IMR-90 (cell line): Measurements from ENCODE around the gene GPSM3. TPM values are rescaled to one million over a fixed set of nuclear protein-coding genes. Genes with fewer than 3 reads are reported as not detected.

Source experiments
- ATAC-seq: fragments of 200-7000 bp; cut with Tn5 transposase; 2 replicates; pipeline ENCODE4 v1.9.1; 2020; ENCODE audit warnings: low read depth, mild to moderate bottlenecking, moderate library complexity
- BruUV-seq: library from RNA; stranded (reverse); fragments of 400-500 nt; replicated peaks from 2 replicates; lab custom pipeline; 2021; lab: Mats Ljungman, UMichigan
- CTCF ChIA-PET: fragments of 300-600 bp; formaldehyde crosslinking; extraction: SDS; loops from one replicate; lab custom pipeline; 2021; ENCODE audit warnings: antibody characterized with exemption; lab: Yijun Ruan, JAX
- POLR2A ChIA-PET: fragments of 300-600 bp; sonication (Branson Sonifier 250); formaldehyde crosslinking; loops from one replicate; lab custom pipeline; 2022; ENCODE audit warnings: antibody characterized with exemption; ENCODE audit not compliant: unreplicated experiment; lab: Charles Lee
- DNase-seq: peaks from one replicate; pipeline ENCODE4 v3.0.0; 2013
- H2AFZ ChIP-seq: replicated peaks from 2 replicates; pipeline ENCODE3; 2013; ENCODE audit warnings: low read length, mild to moderate bottlenecking; ENCODE audit not compliant: poor library complexity
- H2AK5ac ChIP-seq: 2 replicates; pipeline ENCODE4 v1.6.1; 2013; ENCODE audit warnings: low read depth, low read length, inconsistent platforms
- H2AK9ac ChIP-seq: replicated peaks from 2 replicates; pipeline ENCODE3; 2013; ENCODE audit warnings: mild to moderate bottlenecking, low read depth, low read length, moderate library complexity; ENCODE audit not compliant: poor library complexity
- H2BK120ac ChIP-seq: 2 replicates; pipeline ENCODE4 v1.6.1; 2013; ENCODE audit warnings: low read depth, low read length, inconsistent platforms
- H2BK15ac ChIP-seq: 3 replicates; pipeline ENCODE4 v1.6.1; 2013; ENCODE audit warnings: low read depth, low read length, inconsistent platforms
- H2BK20ac ChIP-seq: 2 replicates; pipeline ENCODE4 v1.6.1; 2013; ENCODE audit warnings: low read depth, mild to moderate bottlenecking, inconsistent platforms, low read length, moderate library complexity
- H2BK5ac ChIP-seq: 2 replicates; pipeline ENCODE4 v1.6.1; 2013; ENCODE audit warnings: mild to moderate bottlenecking, low read depth, low read length, inconsistent platforms; ENCODE audit not compliant: poor library complexity, severe bottlenecking
- H3K14ac ChIP-seq: replicated peaks from 2 replicates; pipeline ENCODE4 v1.6.1; 2013; ENCODE audit warnings: low read depth, low read length, inconsistent platforms
- H3K18ac ChIP-seq: 2 replicates; pipeline ENCODE4 v1.6.1; 2013; ENCODE audit warnings: low read depth, low read length, control low read depth
- H3K23ac ChIP-seq: 2 replicates; pipeline ENCODE4 v1.6.1; 2013; ENCODE audit warnings: low read depth, low read length, inconsistent platforms
- H3K27ac ChIP-seq: 2 replicates; pipeline ENCODE4 v1.5.1; 2013; ENCODE audit warnings: mild to moderate bottlenecking, control low read depth, low read length; ENCODE audit not compliant: insufficient read depth
- H3K27me3 ChIP-seq: 2 replicates; pipeline ENCODE4 v1.6.1; 2013; ENCODE audit warnings: low read length; ENCODE audit not compliant: control insufficient read depth, insufficient read depth
- H3K36me3 ChIP-seq: 2 replicates; pipeline ENCODE4 v1.6.1; 2013; ENCODE audit warnings: low read length, mixed read lengths; ENCODE audit not compliant: control insufficient read depth, insufficient read depth
- H3K4ac ChIP-seq: 2 replicates; pipeline ENCODE4 v1.6.1; 2013; ENCODE audit warnings: low read depth, low read length, inconsistent platforms
- H3K4me1 ChIP-seq: 2 replicates; pipeline ENCODE4 v1.6.1; 2013; ENCODE audit warnings: low read length, mixed read lengths; ENCODE audit not compliant: control insufficient read depth, insufficient read depth
- H3K4me2 ChIP-seq: 2 replicates; pipeline ENCODE4 v1.6.1; 2013; ENCODE audit warnings: low read depth, mild to moderate bottlenecking, control low read depth, low read length, moderate library complexity
- H3K4me3 ChIP-seq: 2 replicates; pipeline ENCODE4 v1.5.1; 2013; ENCODE audit warnings: low read depth, mild to moderate bottlenecking, control low read depth, low read length, moderate library complexity; ENCODE audit not compliant: insufficient read depth
- H3K56ac ChIP-seq: 2 replicates; pipeline ENCODE4 v1.6.1; 2013; ENCODE audit warnings: low read length, inconsistent platforms; ENCODE audit not compliant: insufficient read depth; ENCODE audit errors: extremely low read depth
- H3K79me1 ChIP-seq, 2 experiments: 2 replicates each; pipeline ENCODE4 v1.6.1; 2013; ENCODE audit warnings: low read length in 2 of 2, inconsistent platforms in 1 of 2, low read depth in 1 of 2
- H3K9ac ChIP-seq: 2 replicates; pipeline ENCODE4 v1.6.1; 2013; ENCODE audit warnings: low read depth, low read length, control low read depth
- H3K9me1 ChIP-seq: 2 replicates; pipeline ENCODE4 v1.6.1; 2013; ENCODE audit warnings: low read length, inconsistent platforms; ENCODE audit not compliant: insufficient read depth
- H3K9me3 ChIP-seq: 2 replicates; pipeline ENCODE4 v1.6.1; 2013; ENCODE audit warnings: low read length; ENCODE audit not compliant: control insufficient read depth, insufficient read depth
- H4K20me1 ChIP-seq: 2 replicates; pipeline ENCODE4 v1.6.1; 2013; ENCODE audit warnings: low read length, inconsistent platforms; ENCODE audit not compliant: insufficient read depth
- H4K5ac ChIP-seq: 2 replicates; pipeline ENCODE4 v1.6.1; 2013; ENCODE audit warnings: mild to moderate bottlenecking, low read depth, low read length, control low read depth
- H4K8ac ChIP-seq, 2 experiments: 2 replicates each; pipeline ENCODE4 v1.6.1; 2013; ENCODE audit warnings: low read depth in 2 of 2, low read length in 2 of 2, control low read depth in 1 of 2, inconsistent platforms in 1 of 2
- H4K91ac ChIP-seq: 2 replicates; pipeline ENCODE4 v1.6.1; 2013; ENCODE audit warnings: low read depth, low read length, inconsistent platforms; ENCODE audit not compliant: insufficient read depth
- BHLHE40 ChIP-seq: fragments of 150-350 bp; IDR thresholded peaks from 2 replicates; pipeline ENCODE4 v1.6.1; 2016; ENCODE audit warnings: mild to moderate bottlenecking, low read depth, low read length
- CEBPB ChIP-seq: IDR thresholded peaks from 2 replicates; pipeline ENCODE4 v1.6.1; 2012; ENCODE audit warnings: low read depth, low read length, improper control_type of control experiment
- CHD1 ChIP-seq: IDR thresholded peaks from 2 replicates; pipeline ENCODE4 v1.6.1; 2012; ENCODE audit warnings: low read depth, low read length, improper control_type of control experiment
- FOS ChIP-seq: fragments of 150-350 bp; IDR thresholded peaks from 2 replicates; pipeline ENCODE4 v1.6.1; 2016; ENCODE audit warnings: low read depth, low read length
- MAFK ChIP-seq: IDR thresholded peaks from 2 replicates; pipeline ENCODE4 v1.6.1; 2012; ENCODE audit warnings: low read depth, low read length, improper control_type of control experiment
- MAZ ChIP-seq: IDR thresholded peaks from 2 replicates; pipeline ENCODE4 v1.6.1; 2012; ENCODE audit warnings: low read depth, mild to moderate bottlenecking, low read length, improper control_type of control experiment, moderate library complexity, borderline replicate concordance
- MXI1 ChIP-seq: IDR thresholded peaks from 2 replicates; pipeline ENCODE4 v1.6.1; 2012; ENCODE audit warnings: low read depth, mild to moderate bottlenecking, low read length, moderate library complexity, borderline replicate concordance
- NFE2L2 ChIP-seq: fragments of 150-350 bp; IDR thresholded peaks from 2 replicates; pipeline ENCODE4 v1.6.1; 2016; ENCODE audit warnings: low read depth, mild to moderate bottlenecking, low read length
- POLR2A ChIP-seq: IDR thresholded peaks from 2 replicates; pipeline ENCODE4 v1.6.1; 2012; ENCODE audit warnings: mild to moderate bottlenecking, low read depth, low read length
- RAD21 ChIP-seq: IDR thresholded peaks from 2 replicates; pipeline ENCODE4 v1.6.1; 2012; ENCODE audit warnings: low read length, improper control_type of control experiment
- RCOR1 ChIP-seq: IDR thresholded peaks from 2 replicates; pipeline ENCODE4 v1.6.1; 2012; ENCODE audit warnings: mild to moderate bottlenecking, low read length, improper control_type of control experiment; ENCODE audit not compliant: insufficient replicate concordance
- RFX5 ChIP-seq: IDR thresholded peaks from 2 replicates; pipeline ENCODE4 v1.8.0; 2012; ENCODE audit warnings: low read depth, mild to moderate bottlenecking, low read length, moderate library complexity
- SMC3 ChIP-seq: fragments of 150-350 bp; IDR thresholded peaks from 2 replicates; pipeline ENCODE4 v1.6.1; 2016; ENCODE audit warnings: low read depth, mild to moderate bottlenecking, antibody characterized with exemption, low read length, moderate library complexity
- WGBS, 2 experiments: methylation state at CpG; one replicate each; pipeline versions ENCODE4 v1.1.5 to v1.1.7; 2013; ENCODE audit warnings: missing lambda C conversion rate in 2 of 2; ENCODE audit not compliant: insufficient read length in 1 of 2; ENCODE audit errors: extremely low coverage in 2 of 2; 5-methylcytosine and 5-hydroxymethylcytosine counted together
- dilution Hi-C: fragments of 300-500 bp; cut with HindIII; formaldehyde crosslinking; loops from one replicate; pipeline ENCODE4 v1.14.3; 2018; ENCODE audit warnings: low sequenced_read_pairs; ENCODE audit not compliant: unreplicated experiment
- in situ Hi-C: fragments of 300-500 bp; cut with MboI; formaldehyde crosslinking; loops from 3 replicates; pipeline ENCODE4 v1.14.3; 2019; ENCODE audit warnings: low sequenced_read_pairs, inconsistent platforms, mixed read lengths
- intact Hi-C: fragments of 100-400 bp; cut with micrococcal nuclease; formaldehyde crosslinking; loops from 2 replicates; pipeline ENCODE4 v1.10.0; 2022
- polyA plus RNA-seq, 3 experiments: library from polyadenylated mRNA; depleted of rRNA; stranded (reverse); fragments of >200 nt; gene quantifications; 2 replicates each; pipeline ENCODE4 v1.2.3, GENCODE V29; 2012; ENCODE audit warnings: low replicate concordance in 1 of 3
- total RNA-seq: library from RNA; depleted of rRNA; stranded (reverse); fragments of >200 nt; gene quantifications from 2 replicates; pipeline ENCODE4 v1.2.3, GENCODE V29; 2012
- TF ChIP-seq, protein P1 (sequence below): fragments of 150-350 bp; IDR thresholded peaks from 2 replicates; pipeline ENCODE4 v1.6.1; 2016; ENCODE audit warnings: low read depth, mild to moderate bottlenecking, low read length, moderate library complexity, borderline replicate concordance
- TF ChIP-seq, protein P2 (sequence below): fragments of 150-350 bp; IDR thresholded peaks from 2 replicates; pipeline ENCODE4 v1.6.1; 2017; ENCODE audit warnings: mild to moderate bottlenecking, antibody characterized with exemption, low read length, low read depth
- TF ChIP-seq, protein P3 (sequence below): conservative IDR thresholded peaks from 2 replicates; pipeline ENCODE4 v1.5.1; 2012; ENCODE audit warnings: mild to moderate bottlenecking, low read depth, low read length, improper control_type of control experiment

GPSM3 gene
- total and polyA plus RNA-seq, 2 of the 4 experiments (the other 2 are of a cell fraction) = 3.0 to 9.8 TPM

DNA sequence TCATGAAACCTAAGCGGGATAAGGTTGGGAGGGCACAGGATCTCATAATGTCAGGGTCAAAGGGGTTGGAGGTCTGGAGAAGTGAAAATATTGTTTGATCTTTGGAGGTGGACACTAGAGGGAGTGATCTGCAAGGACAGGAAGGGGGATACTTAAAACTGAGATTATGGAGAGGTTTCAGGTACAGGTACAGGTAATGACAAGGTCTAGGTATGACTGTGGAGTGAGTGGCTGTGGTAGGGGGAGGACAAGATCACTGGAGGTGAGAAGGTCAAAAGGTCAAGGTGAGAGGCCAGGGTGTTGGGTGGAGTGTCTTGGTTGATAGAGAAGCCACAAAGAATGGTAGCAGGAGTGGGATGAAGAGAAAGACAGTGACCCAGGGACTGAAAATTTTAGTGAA lies 48.2 kb upstream of the GPSM3 start:
- TF ChIP-seq FOS (no peak), CEBPB (no peak), BHLHE40 (no peak), MXI1 (no peak), RCOR1 (no peak), MAZ (no peak), MAFK (no peak), CHD1 (no peak), SMC3 (no peak), NFE2L2 (no peak), RAD21 (no peak), RFX5 (no peak), POLR2A (no peak)
- TF ChIP-seq, protein P1, sequence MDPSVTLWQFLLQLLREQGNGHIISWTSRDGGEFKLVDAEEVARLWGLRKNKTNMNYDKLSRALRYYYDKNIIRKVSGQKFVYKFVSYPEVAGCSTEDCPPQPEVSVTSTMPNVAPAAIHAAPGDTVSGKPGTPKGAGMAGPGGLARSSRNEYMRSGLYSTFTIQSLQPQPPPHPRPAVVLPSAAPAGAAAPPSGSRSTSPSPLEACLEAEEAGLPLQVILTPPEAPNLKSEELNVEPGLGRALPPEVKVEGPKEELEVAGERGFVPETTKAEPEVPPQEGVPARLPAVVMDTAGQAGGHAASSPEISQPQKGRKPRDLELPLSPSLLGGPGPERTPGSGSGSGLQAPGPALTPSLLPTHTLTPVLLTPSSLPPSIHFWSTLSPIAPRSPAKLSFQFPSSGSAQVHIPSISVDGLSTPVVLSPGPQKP = no peak
- TF ChIP-seq, protein P2, sequence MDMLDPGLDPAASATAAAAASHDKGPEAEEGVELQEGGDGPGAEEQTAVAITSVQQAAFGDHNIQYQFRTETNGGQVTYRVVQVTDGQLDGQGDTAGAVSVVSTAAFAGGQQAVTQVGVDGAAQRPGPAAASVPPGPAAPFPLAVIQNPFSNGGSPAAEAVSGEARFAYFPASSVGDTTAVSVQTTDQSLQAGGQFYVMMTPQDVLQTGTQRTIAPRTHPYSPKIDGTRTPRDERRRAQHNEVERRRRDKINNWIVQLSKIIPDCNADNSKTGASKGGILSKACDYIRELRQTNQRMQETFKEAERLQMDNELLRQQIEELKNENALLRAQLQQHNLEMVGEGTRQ = no peak
- TF ChIP-seq, protein P3, sequence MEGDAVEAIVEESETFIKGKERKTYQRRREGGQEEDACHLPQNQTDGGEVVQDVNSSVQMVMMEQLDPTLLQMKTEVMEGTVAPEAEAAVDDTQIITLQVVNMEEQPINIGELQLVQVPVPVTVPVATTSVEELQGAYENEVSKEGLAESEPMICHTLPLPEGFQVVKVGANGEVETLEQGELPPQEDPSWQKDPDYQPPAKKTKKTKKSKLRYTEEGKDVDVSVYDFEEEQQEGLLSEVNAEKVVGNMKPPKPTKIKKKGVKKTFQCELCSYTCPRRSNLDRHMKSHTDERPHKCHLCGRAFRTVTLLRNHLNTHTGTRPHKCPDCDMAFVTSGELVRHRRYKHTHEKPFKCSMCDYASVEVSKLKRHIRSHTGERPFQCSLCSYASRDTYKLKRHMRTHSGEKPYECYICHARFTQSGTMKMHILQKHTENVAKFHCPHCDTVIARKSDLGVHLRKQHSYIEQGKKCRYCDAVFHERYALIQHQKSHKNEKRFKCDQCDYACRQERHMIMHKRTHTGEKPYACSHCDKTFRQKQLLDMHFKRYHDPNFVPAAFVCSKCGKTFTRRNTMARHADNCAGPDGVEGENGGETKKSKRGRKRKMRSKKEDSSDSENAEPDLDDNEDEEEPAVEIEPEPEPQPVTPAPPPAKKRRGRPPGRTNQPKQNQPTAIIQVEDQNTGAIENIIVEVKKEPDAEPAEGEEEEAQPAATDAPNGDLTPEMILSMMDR = no peak
- Histone ChIP-seq H4K20me1 (no peaks in the 10 kb centered on the region), H3K27ac (no peak overlapping the region), H3K9me3 (no peaks in the 10 kb centered on the region), H3K36me3 (no peaks in the 10 kb centered on the region), H3K18ac (no peak overlapping the region), H2BK5ac (no peak overlapping the region), H2AK5ac (no peak overlapping the region), H2AFZ (no peak overlapping the region), H3K14ac (no peak overlapping the region), H3K79me1 (no peaks in the 10 kb centered on the region), H3K56ac (no peak overlapping the region), H2BK120ac (no peak overlapping the region), H3K4ac (no peak overlapping the region), H3K9me1 (no peaks in the 10 kb centered on the region), H2BK20ac (no peak overlapping the region), H3K9ac (no peak overlapping the region), H2BK15ac (no peak overlapping the region), H2AK9ac (no peak overlapping the region), H4K5ac (no peak overlapping the region), H3K4me1 (no peaks in the 10 kb centered on the region), H4K91ac (no peak overlapping the region), H4K8ac (no peak overlapping the region), H3K27me3 (peaks cover 9% of the 10 kb centered on the region), H3K4me3 (no peak overlapping the region), H3K23ac (no peak overlapping the region), H3K4me2 (no peak overlapping the region)
- intact Hi-C loops = no loop called here
- dilution Hi-C loops = no loop called here
- DNase-seq = no peak
- in situ Hi-C loops = loop anchor here (10.0 kb wide), 2 partner anchors 454 to 554 kb away; no protein-coding TSS in a partner anchor
- ChIA-PET POLR2A (no interaction called here), CTCF (interaction anchor here (0.5 to 1.5 kb wide), 2 partner anchors 16 to 45 kb away, joined by 3 to 4 read pairs; no protein-coding TSS in a partner anchor)
- no CpG with 5 or more reads among the region's 1 CpG for WGBS, 2 experiments
- no peak for ATAC-seq
- no TSS peak for BruUV-seq
